GM21390 (cell line): ENCODE data around the gene F10.
"Not testable (repeated sequence)": the region's sequence is repeated elsewhere in the genome, so short reads cannot be mapped to it uniquely, and the experiment has no call there.

ENCODE experiments used
- ATAC-seq: cut with Tn5 transposase; IDR thresholded peaks from one replicate; pipeline ENCODE4 v1.9.1; 2021; ENCODE audit not compliant: unreplicated experiment

Gene F10

GRCh38 chr13:113098162-113098732, 24.4 kb upstream of the F10 start:
- no peak for ATAC-seq

GRCh38 chr13:113099142-113099541, 23.5 kb upstream of the F10 start:
- ATAC-seq = no peak

GRCh38 chr13:113102302-113102701, 20.3 kb upstream of the F10 start:
- ATAC-seq = not testable (repeated sequence)

GRCh38 chr13:113102727-113103126, 19.9 kb upstream of the F10 start:
- ATAC-seq = no peak

GRCh38 chr13:113103646-113104045, 19.0 kb upstream of the F10 start:
- ATAC-seq = no peak

- no peak for ATAC-seq
These were observed 17.3 kb upstream of the F10 start, which contains the start of gene F7 for GRCh38 chr13:113105032-113105920. Gene F7, plus strand, starts transcription at chr13:113105791. Its CDS starts 51 bp downstream, at chr13:113105842.

- ATAC-seq = no peak
These were observed 16.6 kb upstream of the F10 start for GRCh38 chr13:113105921-113106452.

- ATAC-seq = no peak
These were observed 15.8 kb upstream of the F10 start for GRCh38 chr13:113106711-113107351.

- ATAC-seq = not testable (repeated sequence)
These were observed 14.1 kb upstream of the F10 start for GRCh38 chr13:113108521-113108920.

- ATAC-seq = no peak
These were observed 13.2 kb upstream of the F10 start for GRCh38 chr13:113109151-113110047.

- no peak for ATAC-seq
These were observed 12.3 kb upstream of the F10 start for GRCh38 chr13:113110048-113110851.

- no peak for ATAC-seq
These were observed 11.7 kb upstream of the F10 start for GRCh38 chr13:113110852-113111315.

- not testable (repeated sequence) for ATAC-seq
These were observed 10.8 kb upstream of the F10 start for GRCh38 chr13:113111821-113112220.

GRCh38 chr13:113112475-113112874, 10.1 kb upstream of the F10 start:
- not testable (repeated sequence) for ATAC-seq

GRCh38 chr13:113112893-113113845, 9.4 kb upstream of the F10 start:
- no peak for ATAC-seq

- ATAC-seq = no peak
These were observed 8.7 kb upstream of the F10 start for GRCh38 chr13:113113846-113114271.

GRCh38 chr13:113114511-113115362, 7.9 kb upstream of the F10 start:
- no peak for ATAC-seq
